ENCODE results near the gene SASH1.
"Not testable (repeated sequence)": the region's sequence is repeated elsewhere in the genome, so short reads cannot be mapped to it uniquely, and the experiment has no call there.

Gene SASH1

DNA sequence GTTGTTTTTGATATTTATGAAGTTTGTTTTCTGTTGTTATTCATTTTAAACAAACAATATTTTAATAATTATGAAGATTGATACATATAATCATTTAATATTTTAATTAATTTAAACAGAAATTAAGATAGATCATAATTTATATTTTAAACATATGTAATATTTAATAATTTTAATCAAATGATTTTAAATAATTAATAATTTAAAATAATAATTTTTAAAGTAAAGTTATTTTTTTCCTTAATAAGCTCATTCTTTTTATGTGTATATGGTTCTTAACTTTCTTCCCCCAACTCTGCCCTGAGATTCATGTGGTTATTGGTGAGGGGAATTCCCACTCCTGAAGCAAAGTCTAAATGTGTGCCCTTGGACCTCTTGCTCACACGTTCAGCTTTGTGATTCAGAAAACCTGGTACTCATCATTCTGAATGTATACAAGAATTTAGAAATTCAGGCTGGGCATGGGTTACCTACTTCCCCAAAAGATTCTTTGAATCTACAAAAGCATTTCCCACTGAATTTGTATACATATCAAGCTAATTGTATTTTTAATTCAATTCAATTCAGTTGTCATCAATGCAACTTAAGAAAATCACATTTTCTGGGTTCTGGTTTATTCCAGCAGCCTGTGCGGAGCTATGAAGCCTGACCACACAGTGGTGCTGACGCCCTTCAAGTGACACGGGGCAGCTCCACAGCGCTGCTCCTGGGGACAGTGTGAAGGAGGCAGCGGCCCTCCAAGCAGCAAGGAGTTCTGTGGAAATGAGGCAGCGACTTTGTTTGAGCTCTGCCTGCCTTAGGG lies 235.2 kb downstream of the SASH1 start:
- TF ChIP-seq, protein P1, sequence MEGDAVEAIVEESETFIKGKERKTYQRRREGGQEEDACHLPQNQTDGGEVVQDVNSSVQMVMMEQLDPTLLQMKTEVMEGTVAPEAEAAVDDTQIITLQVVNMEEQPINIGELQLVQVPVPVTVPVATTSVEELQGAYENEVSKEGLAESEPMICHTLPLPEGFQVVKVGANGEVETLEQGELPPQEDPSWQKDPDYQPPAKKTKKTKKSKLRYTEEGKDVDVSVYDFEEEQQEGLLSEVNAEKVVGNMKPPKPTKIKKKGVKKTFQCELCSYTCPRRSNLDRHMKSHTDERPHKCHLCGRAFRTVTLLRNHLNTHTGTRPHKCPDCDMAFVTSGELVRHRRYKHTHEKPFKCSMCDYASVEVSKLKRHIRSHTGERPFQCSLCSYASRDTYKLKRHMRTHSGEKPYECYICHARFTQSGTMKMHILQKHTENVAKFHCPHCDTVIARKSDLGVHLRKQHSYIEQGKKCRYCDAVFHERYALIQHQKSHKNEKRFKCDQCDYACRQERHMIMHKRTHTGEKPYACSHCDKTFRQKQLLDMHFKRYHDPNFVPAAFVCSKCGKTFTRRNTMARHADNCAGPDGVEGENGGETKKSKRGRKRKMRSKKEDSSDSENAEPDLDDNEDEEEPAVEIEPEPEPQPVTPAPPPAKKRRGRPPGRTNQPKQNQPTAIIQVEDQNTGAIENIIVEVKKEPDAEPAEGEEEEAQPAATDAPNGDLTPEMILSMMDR (conservative IDR thresholded peaks at IDR 0.05): peak; percentile 95
- no peak overlapping the region for H3K27ac ChIP-seq

DNA sequence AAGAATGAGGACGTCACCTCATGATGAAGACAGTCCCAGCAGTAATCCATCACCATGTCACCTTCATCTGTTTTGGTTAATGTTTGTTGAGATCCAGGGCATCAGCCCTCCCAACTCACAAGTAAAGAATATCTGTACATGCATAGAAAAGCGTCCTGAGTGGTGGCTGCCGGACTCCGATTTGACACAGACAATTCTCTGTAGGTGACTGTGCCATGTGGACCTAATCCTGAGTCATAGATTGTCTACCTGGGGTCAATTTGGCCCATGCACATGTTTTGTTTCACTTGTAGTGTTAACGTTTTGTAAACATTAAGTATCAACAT lies 235.8 kb downstream of the SASH1 start:
- H3K27ac ChIP-seq: no peak overlapping the region
- TF ChIP-seq, protein P1 (conservative IDR thresholded peaks at IDR 0.05): peak; percentile 57

DNA sequence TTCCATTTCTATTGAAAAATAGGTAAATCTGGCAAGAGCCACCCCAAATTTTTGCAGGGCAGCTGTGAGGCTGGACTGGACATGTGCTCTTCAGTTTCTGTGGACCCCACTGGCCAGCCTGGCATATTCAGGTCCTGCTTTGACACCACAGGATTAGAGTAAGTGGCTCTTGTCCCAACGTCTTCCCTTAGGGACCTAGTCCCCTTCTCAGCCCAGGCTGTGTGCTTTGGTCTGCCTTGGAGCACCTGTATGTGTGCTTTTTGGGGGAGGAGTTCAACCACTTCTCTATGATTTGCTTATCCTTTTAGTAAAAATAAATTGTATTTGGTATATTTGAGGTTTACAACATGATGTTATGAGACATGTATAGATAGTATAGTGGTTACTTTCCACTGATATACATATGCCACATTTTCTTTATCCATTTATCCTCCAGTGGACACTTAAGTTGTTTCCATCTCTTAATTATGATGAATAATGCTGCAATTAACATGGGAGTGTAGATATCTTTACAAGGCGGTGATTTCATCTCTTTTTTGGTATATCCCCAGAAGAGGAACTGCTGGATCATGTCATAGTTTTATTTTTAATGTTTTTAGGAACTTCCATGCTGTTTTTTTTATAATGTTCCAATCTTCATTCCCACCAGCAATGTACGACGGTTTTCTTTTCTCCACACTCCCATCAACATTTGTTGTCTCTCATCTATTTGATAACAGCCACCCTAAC lies 236.4 kb downstream of the SASH1 start:
- H3K27ac ChIP-seq: no peak overlapping the region
- TF ChIP-seq, protein P1 (conservative IDR thresholded peaks at IDR 0.05): no peak

DNA sequence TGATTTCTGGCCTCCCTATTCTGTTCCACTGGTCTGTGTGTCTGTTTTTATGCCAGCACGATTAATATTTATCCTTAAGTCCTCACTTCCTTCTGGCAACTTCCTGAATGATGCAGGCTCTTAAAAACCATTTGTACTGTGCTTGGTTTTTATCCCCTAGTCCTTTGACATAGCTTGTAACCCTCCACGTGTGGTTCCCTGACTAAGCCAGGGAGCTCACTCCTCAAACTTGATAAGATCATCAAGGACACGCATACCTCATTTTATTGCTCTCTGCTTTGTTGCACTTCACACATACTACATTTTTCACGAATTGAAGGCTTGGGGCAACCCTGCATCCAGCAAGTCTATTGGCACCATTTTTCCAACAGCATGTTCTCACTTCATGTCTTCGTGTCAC lies 237.8 kb downstream of the SASH1 start:
- H3K27ac ChIP-seq: peak overlapping the region; percentile 15
- TF ChIP-seq, protein P1 (conservative IDR thresholded peaks at IDR 0.05): no peak

DNA sequence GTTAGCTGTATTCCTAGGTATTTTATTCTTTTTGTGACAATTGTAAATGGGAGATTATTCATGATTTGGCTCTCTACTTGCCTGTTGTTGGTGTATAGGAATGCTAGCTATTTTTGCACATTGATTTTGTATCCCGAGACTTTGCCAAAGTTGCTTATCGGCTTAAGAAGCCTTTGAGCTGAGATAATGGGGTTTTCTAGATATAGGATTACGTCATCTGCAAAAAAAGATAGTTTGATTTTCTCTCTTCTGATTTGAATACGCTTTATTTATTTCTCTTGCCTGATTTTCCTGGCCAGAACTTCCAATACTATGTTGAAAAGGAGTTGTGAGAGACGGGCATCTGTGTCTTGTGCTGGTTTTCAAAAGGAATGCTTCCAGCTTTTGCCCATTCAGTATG lies 241.0 kb downstream of the SASH1 start:
- TF ChIP-seq, protein P1 (conservative IDR thresholded peaks at IDR 0.05): no peak

DNA sequence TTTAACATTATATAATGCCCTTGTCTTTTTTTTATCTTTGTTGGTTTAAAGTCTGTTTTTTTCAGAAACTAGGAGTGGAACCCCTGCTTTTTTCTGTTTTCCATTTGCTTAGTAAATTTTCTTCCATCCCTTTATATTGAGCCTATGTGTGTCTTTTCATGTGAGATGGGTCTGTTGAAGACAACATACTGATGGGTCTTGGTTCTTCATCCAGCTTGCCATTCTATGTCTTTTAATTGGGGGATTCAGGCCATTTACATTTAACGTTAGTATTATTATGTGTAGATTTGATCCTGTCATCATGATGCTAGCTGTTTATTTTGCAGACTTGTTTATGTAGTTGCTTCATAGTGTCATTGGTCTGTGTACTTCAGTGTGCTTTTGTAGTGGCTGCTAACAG lies 243.0 kb downstream of the SASH1 start:
- H3K27ac ChIP-seq: not testable (repeated sequence)

More for the DNA sequence above, 241.0 kb downstream of the SASH1 start:
- H3K27ac ChIP-seq: no peak overlapping the region

DNA sequence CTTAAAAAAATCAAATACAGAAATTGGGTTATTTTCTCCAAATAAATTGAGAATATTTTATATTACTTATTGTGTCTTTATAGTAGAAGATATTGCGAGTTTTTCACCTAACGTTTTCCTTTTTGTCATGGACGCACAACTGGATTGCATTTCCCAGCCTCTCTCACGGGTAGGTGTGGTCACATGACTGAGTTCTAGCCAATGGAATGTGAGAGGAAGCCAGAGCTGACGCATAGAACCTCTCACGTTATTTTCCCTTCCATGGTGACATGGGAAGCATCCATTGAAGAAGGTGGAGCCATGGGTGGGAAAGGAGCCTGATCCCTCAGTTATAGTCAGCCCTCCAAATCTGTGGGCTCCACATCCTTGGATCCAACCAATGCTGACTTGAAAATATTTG lies 248.2 kb downstream of the SASH1 start:
- TF ChIP-seq, protein P1 (conservative IDR thresholded peaks at IDR 0.05): no peak
- no peak overlapping the region for H3K27ac ChIP-seq

DNA sequence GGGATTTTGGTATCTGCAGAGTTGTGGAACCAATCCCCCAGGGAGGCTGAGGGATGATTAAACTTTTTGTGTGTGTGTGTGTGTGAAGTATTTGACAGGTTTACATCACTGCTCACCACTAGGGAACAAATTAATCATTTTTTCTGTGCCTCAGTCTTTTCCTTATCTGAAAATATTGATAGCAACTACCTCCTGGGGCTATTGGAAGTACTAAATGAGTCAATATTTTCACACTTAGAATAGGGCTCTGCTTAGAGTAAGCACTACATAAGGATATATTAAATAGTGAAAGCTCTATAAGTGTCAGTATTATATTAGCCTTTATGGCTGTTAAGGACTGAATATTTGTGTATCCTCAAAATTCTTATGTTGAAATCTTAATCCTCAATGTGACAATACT lies 249.0 kb downstream of the SASH1 start:
- no peak overlapping the region for H3K27ac ChIP-seq
- TF ChIP-seq, protein P1 (conservative IDR thresholded peaks at IDR 0.05): no peak

All from VCaP (cell line).